Immature natural killer cell (primary cell): ENCODE data around the gene SYNJ2. TPM values are rescaled to one million over a fixed set of nuclear protein-coding genes. Genes with fewer than 3 reads are reported as not detected.

Experiments used
- DNase-seq, 3 donors: peaks; one replicate each; pipeline ENCODE4 v3.0.0; 2022; ENCODE audit warnings: mixed read lengths in 1 of 3
- H3K27ac Mint-ChIP-seq, 6 donors: one replicate each; pipeline ENCODE4 v1.8.0; 2020; ENCODE audit warnings: mixed read lengths in 6 of 6, mild to moderate bottlenecking in 5 of 6, inconsistent platforms in 4 of 6, moderate library complexity in 3 of 6
- H3K27me3 Mint-ChIP-seq, 3 donors: one replicate each; pipeline ENCODE4 v1.8.0; 2020 to 2021; ENCODE audit warnings: low read depth in 3 of 3, mild to moderate bottlenecking in 3 of 3, mixed read lengths in 3 of 3, moderate library complexity in 3 of 3, inconsistent platforms in 1 of 3
- H3K36me3 Mint-ChIP-seq, 3 donors: one replicate each; pipeline ENCODE4 v1.8.0; 2020; ENCODE audit warnings: mixed read lengths in 3 of 3, inconsistent platforms in 2 of 3, mild to moderate bottlenecking in 2 of 3
- H3K4me1 Mint-ChIP-seq, 2 donors: one replicate each; pipeline ENCODE4 v1.8.0; 2020; ENCODE audit warnings: inconsistent platforms in 2 of 2, mild to moderate bottlenecking in 2 of 2, mixed read lengths in 2 of 2, moderate library complexity in 1 of 2
- H3K4me3 Mint-ChIP-seq, 5 donors: one replicate each; pipeline ENCODE4 v1.8.0; 2020; ENCODE audit warnings: mild to moderate bottlenecking in 5 of 5, mixed read lengths in 5 of 5, inconsistent platforms in 3 of 5, moderate library complexity in 3 of 5
- H3K9me3 Mint-ChIP-seq, 6 donors: one replicate each; pipeline ENCODE4 v1.8.0; 2020; ENCODE audit warnings: mild to moderate bottlenecking in 6 of 6, mixed read lengths in 6 of 6, inconsistent platforms in 4 of 6, moderate library complexity in 3 of 6
- polyA plus RNA-seq, 3 donors: library from polyadenylated mRNA; unstranded; fragments of 300-500 nt; fragmentation: Illumina TruSeq; gene quantifications; one replicate each; pipeline ENCODE4 v1.2.3, GENCODE V29; 2021

The SYNJ2 gene
- polyA plus RNA-seq, 3 donors from 2014 or later: 8.7 to 22.0 (median 12.5) TPM

DNA sequence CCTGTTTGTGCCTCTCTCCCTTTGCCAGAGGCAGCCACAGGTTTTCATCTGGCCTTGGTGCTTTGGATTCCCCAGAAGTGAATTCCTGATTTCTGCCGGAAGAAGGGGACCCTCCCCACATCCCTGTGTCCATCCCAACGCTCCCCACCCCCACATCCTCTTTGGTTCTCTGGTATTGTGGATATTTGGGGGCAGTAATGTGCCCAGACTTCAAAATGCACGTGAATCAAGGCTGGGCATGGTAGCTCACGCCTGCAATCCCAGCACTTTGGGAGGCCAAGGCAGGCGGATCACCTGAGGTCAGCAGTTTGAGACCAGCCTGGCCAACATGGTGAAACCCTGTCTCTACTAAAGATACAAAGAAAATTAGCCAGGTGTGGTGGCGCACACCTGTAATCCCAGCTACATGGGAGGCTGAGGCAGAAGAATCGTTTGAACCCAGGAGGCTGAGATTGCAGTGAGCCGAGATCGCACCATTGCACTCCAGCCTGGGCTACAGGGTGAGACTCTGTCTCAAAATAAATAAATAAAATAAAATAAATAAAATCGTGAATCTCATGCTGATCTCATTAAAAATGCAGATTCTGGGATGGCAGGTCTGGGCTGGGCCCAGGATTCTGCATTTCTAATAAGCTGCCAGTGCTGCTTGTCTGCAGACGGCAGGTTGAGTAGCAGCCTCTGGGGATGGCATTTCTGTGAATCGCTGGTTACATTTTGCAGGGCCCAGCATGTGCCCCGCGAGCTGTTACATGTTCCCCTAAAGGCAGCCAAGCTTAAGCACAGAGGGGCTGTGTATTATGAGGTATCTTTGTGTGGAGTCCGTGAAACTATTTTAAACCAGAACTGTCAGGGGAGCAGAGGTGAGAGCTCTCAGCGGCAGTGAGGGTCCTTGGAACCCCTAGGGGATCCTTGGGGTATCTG, 49.0 kb downstream of the SYNJ2 start:
- no peak for DNase-seq

GRCh38 chr6:158031381-158032353, 50.0 kb downstream of the SYNJ2 start:
- H3K4me3 Mint-ChIP-seq: peak overlapping the region; percentile 70 to 89 (median 78)
- peak; percentile 63 to 79 (median 75) for DNase-seq
- no peaks in the 10 kb centered on the region for H3K9me3 Mint-ChIP-seq
- H3K4me1 Mint-ChIP-seq: peaks cover 53 to 74% of the 10 kb centered on the region in 2 donors
- H3K36me3 Mint-ChIP-seq: peaks cover 5 to 24% (median 19%) of the 10 kb centered on the region in 3 donors
- H3K27ac Mint-ChIP-seq: peak overlapping the region; percentile 89 to 95 (median 92)
- peaks cover 2 to 6% (median 4%) of the 10 kb centered on the region in 3 donors for H3K27me3 Mint-ChIP-seq

More for the DNA sequence above, 49.0 kb downstream of the SYNJ2 start:
- peak overlapping the region; percentile 89 to 95 (median 92) for H3K27ac Mint-ChIP-seq
- H3K9me3 Mint-ChIP-seq: no peaks in the 10 kb centered on the region
- H3K27me3 Mint-ChIP-seq: peaks cover 4 to 11% (median 7%) of the 10 kb centered on the region in 3 donors
- peak overlapping the region; percentile 70 to 89 (median 78) for H3K4me3 Mint-ChIP-seq
- H3K36me3 Mint-ChIP-seq: peaks cover 0 to 18% (median 10%) of the 10 kb centered on the region in 3 donors
- peaks cover 62 to 84% of the 10 kb centered on the region in 2 donors for H3K4me1 Mint-ChIP-seq

DNA sequence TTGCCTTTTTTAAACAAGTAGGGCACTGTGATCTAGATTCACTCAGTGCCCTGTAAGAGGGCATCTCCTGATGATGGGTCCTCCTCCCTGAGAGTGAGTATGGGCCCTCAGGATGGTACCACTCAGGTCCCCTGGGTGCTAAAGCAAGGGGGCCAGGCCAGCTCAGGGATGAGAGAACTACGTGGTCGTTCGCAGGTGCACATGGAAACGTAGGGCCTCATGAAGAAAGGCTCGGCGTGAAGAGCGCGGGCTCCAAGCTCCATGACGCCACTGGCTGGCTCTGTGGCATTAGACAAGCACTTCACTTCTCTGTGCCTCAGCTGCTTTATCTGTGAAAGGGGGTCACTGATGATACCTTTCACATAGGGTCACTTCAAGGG, 50.7 kb downstream of the SYNJ2 start:
- DNase-seq: no peak
- Mint-ChIP-seq H3K4me1 (peaks cover 47 to 67% of the 10 kb centered on the region in 2 donors), H3K27me3 (peaks cover under 1 to 6% (median 3%) of the 10 kb centered on the region in 3 donors), H3K4me3 (peak overlapping the region in 4 of 5 donors; percentile 24 to 89 (median 79)), H3K36me3 (peaks cover 5 to 24% (median 19%) of the 10 kb centered on the region in 3 donors), H3K9me3 (no peaks in the 10 kb centered on the region), H3K27ac (peak overlapping the region in 4 of 6 donors; percentile 89 to 94 (median 91))

- Mint-ChIP-seq H3K9me3 (no peaks in the 10 kb centered on the region), H3K4me1 (peaks cover 38 to 59% of the 10 kb centered on the region in 2 donors), H3K27me3 (peaks cover 0 to 6% (median 3%) of the 10 kb centered on the region in 3 donors), H3K27ac (peak overlapping the region in 1 of 6 donors; percentile 23), H3K4me3 (no peak overlapping the region), H3K36me3 (peaks cover 5 to 24% (median 19%) of the 10 kb centered on the region in 3 donors)
- no peak for DNase-seq
Measured at GRCh38 chr6:158033077-158033750, 51.6 kb downstream of the SYNJ2 start.

DNA sequence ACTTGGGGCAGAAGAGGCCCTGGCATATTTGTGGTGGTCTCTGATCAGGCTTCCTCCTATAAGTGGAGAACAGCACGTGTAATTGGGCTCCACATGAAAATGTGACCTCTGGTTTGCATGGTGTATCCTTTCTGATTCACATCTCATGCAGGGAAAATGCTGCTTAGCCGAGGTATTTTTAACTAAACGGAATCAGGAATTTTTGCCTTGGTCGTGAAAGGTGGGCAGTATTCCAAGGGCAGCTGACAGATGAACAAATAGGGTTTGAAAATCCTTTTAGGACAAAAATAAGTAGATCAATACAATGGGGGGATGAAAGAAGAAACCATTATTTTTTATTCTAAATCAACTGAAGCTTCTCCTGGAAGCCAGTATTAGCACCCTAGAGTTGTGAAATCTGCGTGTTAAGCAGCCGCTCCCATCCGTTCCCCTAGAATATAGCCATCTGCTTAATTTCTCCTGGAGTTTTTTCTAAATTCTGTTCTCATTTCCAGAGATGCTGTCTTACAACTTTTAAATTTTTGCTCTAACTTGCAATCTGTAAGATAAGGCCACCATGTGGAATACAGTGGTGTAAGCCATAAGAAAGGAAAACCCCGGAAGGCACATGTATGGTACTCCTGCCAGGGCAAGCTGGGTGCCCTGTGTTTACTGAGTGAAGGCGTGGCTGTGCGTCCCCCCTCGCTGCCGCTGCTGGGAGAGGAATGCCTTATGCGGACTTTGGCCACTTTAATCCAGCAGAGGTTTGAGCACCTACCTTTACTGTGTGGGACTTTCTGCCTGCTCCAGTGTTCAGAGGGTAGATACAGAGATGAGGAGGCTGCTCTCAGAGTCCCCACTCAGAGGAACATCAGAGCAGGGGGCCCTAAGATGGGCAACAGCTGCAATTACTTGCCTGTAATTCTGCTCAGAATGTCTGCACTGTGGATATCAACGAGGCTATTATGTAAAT, 52.4 kb downstream of the SYNJ2 start:
- Mint-ChIP-seq H3K36me3 (peaks cover 5 to 25% (median 19%) of the 10 kb centered on the region in 3 donors), H3K4me3 (peak overlapping the region in 1 of 5 donors; percentile 48), H3K27ac (peak overlapping the region in 1 of 6 donors; percentile 16), H3K4me1 (peaks cover 38 to 59% of the 10 kb centered on the region in 2 donors), H3K27me3 (peaks cover 0 to 8% (median 2%) of the 10 kb centered on the region in 3 donors), H3K9me3 (no peaks in the 10 kb centered on the region)
- no peak for DNase-seq

DNA sequence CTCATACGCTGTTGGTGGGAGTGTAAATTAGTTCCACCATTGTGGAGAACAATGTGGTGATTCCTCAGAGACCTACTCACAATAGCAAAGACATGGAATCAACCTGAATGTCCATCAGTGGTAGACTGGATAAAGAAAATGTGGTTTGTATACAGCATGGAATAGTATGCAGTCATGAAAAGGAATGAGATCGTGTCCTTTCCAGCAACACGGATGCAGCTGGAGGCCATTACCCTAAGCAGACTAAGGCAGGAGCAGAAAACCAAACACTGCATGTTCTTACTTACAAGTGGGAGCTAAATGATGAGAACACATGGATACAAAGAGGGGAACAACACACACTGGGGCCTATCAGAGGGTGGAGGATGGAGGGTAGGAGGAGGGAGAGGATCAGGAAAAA, 54.6 kb downstream of the SYNJ2 start:
- Mint-ChIP-seq H3K4me3 (no peak overlapping the region), H3K4me1 (peaks cover 23 to 56% of the 10 kb centered on the region in 2 donors), H3K9me3 (no peaks in the 10 kb centered on the region), H3K36me3 (peaks cover 5 to 33% (median 23%) of the 10 kb centered on the region in 3 donors), H3K27me3 (peaks cover 0 to 5% (median 0%) of the 10 kb centered on the region in 3 donors), H3K27ac (no peak overlapping the region)
- no peak for DNase-seq

DNA sequence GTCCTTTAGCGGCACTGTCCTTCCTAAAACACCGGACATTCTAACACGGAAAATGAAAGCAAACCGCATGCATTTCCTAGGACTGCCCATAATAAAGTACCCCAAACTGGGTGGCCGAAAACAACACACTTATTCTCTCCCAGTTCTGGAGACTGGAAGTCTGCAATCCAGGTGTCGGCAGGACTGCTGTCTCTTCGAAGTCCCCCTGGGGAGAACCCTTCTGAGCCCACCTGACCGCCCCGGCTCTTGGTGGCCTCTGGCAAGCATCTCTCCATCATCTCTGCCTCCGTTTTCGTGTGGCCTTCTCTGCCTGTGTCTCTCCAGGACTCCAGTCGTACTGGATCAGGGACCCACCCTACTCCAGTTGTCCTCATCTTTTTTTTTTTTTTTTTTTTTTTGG, 55.4 kb downstream of the SYNJ2 start:
- no peak overlapping the region for H3K4me3 Mint-ChIP-seq
- H3K36me3 Mint-ChIP-seq: peaks cover 5 to 33% (median 23%) of the 10 kb centered on the region in 3 donors
- H3K27ac Mint-ChIP-seq: no peak overlapping the region

GRCh38 chr6:158037771-158038170, 56.1 kb downstream of the SYNJ2 start:
- Mint-ChIP-seq H3K4me3 (no peak overlapping the region), H3K27ac (no peak overlapping the region), H3K9me3 (no peaks in the 10 kb centered on the region), H3K4me1 (peaks cover 10 to 43% of the 10 kb centered on the region in 2 donors), H3K27me3 (peaks cover 0 to 2% (median 0%) of the 10 kb centered on the region in 3 donors), H3K36me3 (peaks cover 5 to 33% (median 27%) of the 10 kb centered on the region in 3 donors)
- DNase-seq: no peak

More for the DNA sequence above, 55.4 kb downstream of the SYNJ2 start:
- peaks cover 0 to 2% (median 0%) of the 10 kb centered on the region in 3 donors for H3K27me3 Mint-ChIP-seq
- H3K9me3 Mint-ChIP-seq: no peaks in the 10 kb centered on the region
- peaks cover 16 to 50% of the 10 kb centered on the region in 2 donors for H3K4me1 Mint-ChIP-seq
- no peak for DNase-seq

GRCh38 chr6:158038291-158039177, 56.9 kb downstream of the SYNJ2 start:
- no peak for DNase-seq
- Mint-ChIP-seq H3K36me3 (peaks cover 5 to 34% (median 33%) of the 10 kb centered on the region in 3 donors), H3K27me3 (peaks cover 0 to 2% (median 0%) of the 10 kb centered on the region in 3 donors), H3K27ac (peak overlapping the region in 1 of 6 donors; percentile 50), H3K9me3 (no peaks in the 10 kb centered on the region), H3K4me3 (no peak overlapping the region), H3K4me1 (peaks cover 4 to 35% of the 10 kb centered on the region in 2 donors)

DNA sequence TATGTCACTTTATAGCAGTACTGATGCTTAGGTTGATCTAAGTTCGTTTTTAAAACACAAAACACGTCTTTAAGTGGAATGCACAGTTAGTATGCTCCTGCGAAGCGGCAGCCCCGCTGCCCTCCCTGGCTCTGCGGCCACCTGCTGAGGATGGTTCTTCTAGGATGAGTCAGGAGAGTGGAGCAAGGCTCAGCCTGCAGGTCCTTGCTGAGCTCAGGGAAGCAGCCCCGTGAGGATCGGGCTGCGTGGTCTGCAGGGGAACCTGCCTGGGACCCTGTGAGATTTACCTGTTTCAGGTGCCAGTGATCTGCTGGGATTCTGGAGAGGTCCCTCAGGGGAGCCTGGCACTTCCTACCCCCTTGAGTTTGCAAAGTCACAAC, 57.5 kb downstream of the SYNJ2 start:
- peaks cover 5 to 39% (median 31%) of the 10 kb centered on the region in 3 donors for H3K36me3 Mint-ChIP-seq
- no peaks in the 10 kb centered on the region for H3K9me3 Mint-ChIP-seq
- H3K4me1 Mint-ChIP-seq: peaks cover 0 to 29% of the 10 kb centered on the region in 2 donors
- no peak for DNase-seq
- peaks cover 0 to 2% (median 0%) of the 10 kb centered on the region in 3 donors for H3K27me3 Mint-ChIP-seq
- no peak overlapping the region for H3K4me3 Mint-ChIP-seq
- H3K27ac Mint-ChIP-seq: no peak overlapping the region

DNA sequence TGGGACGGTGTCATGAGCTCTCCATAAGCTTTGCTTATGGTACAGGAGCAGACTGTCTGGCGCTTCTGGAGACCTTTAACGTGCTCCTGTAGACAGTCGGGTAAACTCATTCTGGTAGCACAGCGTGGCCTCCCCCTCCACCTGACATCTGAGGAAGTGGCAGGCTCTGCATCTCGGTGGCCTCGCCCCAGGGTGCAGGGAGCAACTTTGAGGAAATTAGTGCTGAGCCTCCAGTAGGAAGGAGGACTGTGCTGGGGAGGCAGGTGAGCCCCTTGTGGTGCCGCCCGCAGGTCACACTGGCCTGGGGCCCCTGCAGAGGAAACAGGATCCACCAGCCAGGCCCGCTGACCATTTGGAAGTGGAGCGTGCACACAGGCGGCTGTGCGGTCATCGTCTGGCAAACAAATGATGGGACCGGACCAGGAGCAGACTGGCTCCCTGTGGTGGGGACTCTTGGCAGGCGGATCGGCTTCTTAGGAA, 57.9 kb downstream of the SYNJ2 start:
- no peak for DNase-seq
- Mint-ChIP-seq H3K9me3 (no peaks in the 10 kb centered on the region), H3K36me3 (peaks cover 5 to 37% (median 31%) of the 10 kb centered on the region in 3 donors), H3K27ac (no peak overlapping the region), H3K4me1 (peaks cover 0 to 25% of the 10 kb centered on the region in 2 donors), H3K4me3 (no peak overlapping the region), H3K27me3 (peaks cover 0 to 2% (median 0%) of the 10 kb centered on the region in 3 donors)
